Measurements from ENCODE around the gene TOR1A.

- TF ChIP-seq CTCF (conservative IDR thresholded peaks at IDR 0.05 in 1 of 2, IDR thresholded peaks at IDR 0.05 in 1 of 2; ENCODE audit: low read depth in 1 of 2, low read length in 2 of 2) (no peak), EZH2 (IDR thresholded peaks at IDR 0.05; ENCODE audit: low read length, missing control alignments) (no peak)
Observed at GRCh38 chr9:129768486-129768885, 55.5 kb downstream of the TOR1A start.
